HCT116 (cell line): Measurements from ENCODE around the gene AAK1.

Experiments
- ELF1 ChIP-seq: IDR thresholded peaks from 2 replicates; pipeline ENCODE4 v1.6.1; 2012; ENCODE audit warnings: low read depth, borderline replicate concordance
- EZH2 ChIP-seq: fragments of 200-600 bp; sonication (generic); IDR thresholded peaks from 2 replicates; pipeline ENCODE4 v1.6.1; 2017; ENCODE audit warnings: antibody characterized with exemption, mixed run types
- EZH2phosphoT487 ChIP-seq: fragments of 200-600 bp; IDR thresholded peaks from 2 replicates; pipeline ENCODE4 v1.6.1; 2018; ENCODE audit warnings: antibody characterized with exemption, borderline replicate concordance
- POLR2A ChIP-seq: IDR thresholded peaks from 2 replicates; pipeline ENCODE4 v1.7.0; 2011; ENCODE audit warnings: borderline replicate concordance; ENCODE audit not compliant: insufficient read depth, insufficient read length; ENCODE audit errors: extremely low read depth
- RAD21 ChIP-seq: IDR thresholded peaks from 2 replicates; pipeline ENCODE4 v1.6.1; 2012; ENCODE audit warnings: low read depth, mild to moderate bottlenecking
- SP1 ChIP-seq: IDR thresholded peaks from 2 replicates; pipeline ENCODE4 v1.6.1; 2012; ENCODE audit warnings: low read depth
- YY1 ChIP-seq: IDR thresholded peaks from 2 replicates; pipeline ENCODE4 v1.6.1; 2011; ENCODE audit warnings: low read length, low read depth, moderate library complexity, mild to moderate bottlenecking; ENCODE audit not compliant: insufficient replicate concordance; ENCODE audit errors: extremely low read depth
- TF ChIP-seq, protein P1 (sequence below), 3 experiments: fragments of 200-600 bp in 1 of 3; sonication (generic) in 1 of 3; IDR thresholded peaks in 2 of 3; conservative IDR thresholded peaks in 1 of 3; 2 replicates each; pipeline ENCODE4 v1.5.1; 2012 to 2017; ENCODE audit warnings: low read depth in 2 of 3, low read length in 2 of 3, antibody characterized with exemption in 1 of 3, borderline replicate concordance in 1 of 3, control low read depth in 1 of 3, mild to moderate bottlenecking in 1 of 3, mixed read lengths in 1 of 3, mixed run types in 1 of 3, moderate library complexity in 1 of 3; ENCODE audit not compliant: insufficient read depth in 1 of 3
- TF ChIP-seq, protein P2 (sequence below): IDR thresholded peaks from 2 replicates; pipeline ENCODE4 v1.6.1; 2012

DNA sequence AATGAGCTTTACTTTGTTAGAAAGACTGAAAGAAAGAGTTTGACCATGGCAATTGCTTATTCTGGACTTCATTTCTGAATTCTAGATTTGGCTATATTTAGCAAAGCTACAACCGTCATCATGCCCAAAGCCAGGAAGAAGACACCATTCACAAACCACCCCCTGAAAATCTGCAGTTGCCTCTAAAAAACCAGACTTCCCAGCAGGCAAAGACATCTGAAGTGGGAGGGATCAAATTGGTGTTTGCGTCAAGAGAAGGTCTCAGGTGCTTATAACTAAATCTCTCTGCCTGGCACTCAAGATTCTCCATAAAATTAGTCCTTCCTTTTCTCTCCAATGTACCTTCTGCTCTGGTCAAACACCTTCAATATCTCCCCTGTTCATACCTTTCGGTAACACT is 5.6 kb downstream of the AAK1 start:
- TF ChIP-seq POLR2A, result no peak
- TF ChIP-seq, protein P1, sequence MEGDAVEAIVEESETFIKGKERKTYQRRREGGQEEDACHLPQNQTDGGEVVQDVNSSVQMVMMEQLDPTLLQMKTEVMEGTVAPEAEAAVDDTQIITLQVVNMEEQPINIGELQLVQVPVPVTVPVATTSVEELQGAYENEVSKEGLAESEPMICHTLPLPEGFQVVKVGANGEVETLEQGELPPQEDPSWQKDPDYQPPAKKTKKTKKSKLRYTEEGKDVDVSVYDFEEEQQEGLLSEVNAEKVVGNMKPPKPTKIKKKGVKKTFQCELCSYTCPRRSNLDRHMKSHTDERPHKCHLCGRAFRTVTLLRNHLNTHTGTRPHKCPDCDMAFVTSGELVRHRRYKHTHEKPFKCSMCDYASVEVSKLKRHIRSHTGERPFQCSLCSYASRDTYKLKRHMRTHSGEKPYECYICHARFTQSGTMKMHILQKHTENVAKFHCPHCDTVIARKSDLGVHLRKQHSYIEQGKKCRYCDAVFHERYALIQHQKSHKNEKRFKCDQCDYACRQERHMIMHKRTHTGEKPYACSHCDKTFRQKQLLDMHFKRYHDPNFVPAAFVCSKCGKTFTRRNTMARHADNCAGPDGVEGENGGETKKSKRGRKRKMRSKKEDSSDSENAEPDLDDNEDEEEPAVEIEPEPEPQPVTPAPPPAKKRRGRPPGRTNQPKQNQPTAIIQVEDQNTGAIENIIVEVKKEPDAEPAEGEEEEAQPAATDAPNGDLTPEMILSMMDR (IDR thresholded peaks at IDR 0.05 in 2 of 3, conservative IDR thresholded peaks at IDR 0.05 in 1 of 3; ENCODE audit: borderline replicate concordance in 1 of 3, insufficient read depth in 1 of 3, low read depth in 2 of 3, low read length in 2 of 3), result no peak
- no peak for TF ChIP-seq EZH2
- no peak for TF ChIP-seq EZH2phosphoT487
- TF ChIP-seq RAD21, result no peak
- no peak for TF ChIP-seq ELF1
- TF ChIP-seq, protein P2, sequence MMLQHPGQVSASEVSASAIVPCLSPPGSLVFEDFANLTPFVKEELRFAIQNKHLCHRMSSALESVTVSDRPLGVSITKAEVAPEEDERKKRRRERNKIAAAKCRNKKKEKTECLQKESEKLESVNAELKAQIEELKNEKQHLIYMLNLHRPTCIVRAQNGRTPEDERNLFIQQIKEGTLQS, result no peak
- no peak for TF ChIP-seq YY1
- TF ChIP-seq SP1, result no peak
